HG03280 (cell line): ENCODE data around the gene ALAS2.
"Not testable (repeated sequence)": the region's sequence is repeated elsewhere in the genome, so short reads cannot be mapped to it uniquely, and the experiment has no call there.

Experiments used
- ATAC-seq: cut with Tn5 transposase; IDR thresholded peaks from one replicate; pipeline ENCODE4 v1.9.1; 2021; ENCODE audit warnings: mild to moderate bottlenecking, moderate library complexity; ENCODE audit not compliant: unreplicated experiment

Gene ALAS2

DNA sequence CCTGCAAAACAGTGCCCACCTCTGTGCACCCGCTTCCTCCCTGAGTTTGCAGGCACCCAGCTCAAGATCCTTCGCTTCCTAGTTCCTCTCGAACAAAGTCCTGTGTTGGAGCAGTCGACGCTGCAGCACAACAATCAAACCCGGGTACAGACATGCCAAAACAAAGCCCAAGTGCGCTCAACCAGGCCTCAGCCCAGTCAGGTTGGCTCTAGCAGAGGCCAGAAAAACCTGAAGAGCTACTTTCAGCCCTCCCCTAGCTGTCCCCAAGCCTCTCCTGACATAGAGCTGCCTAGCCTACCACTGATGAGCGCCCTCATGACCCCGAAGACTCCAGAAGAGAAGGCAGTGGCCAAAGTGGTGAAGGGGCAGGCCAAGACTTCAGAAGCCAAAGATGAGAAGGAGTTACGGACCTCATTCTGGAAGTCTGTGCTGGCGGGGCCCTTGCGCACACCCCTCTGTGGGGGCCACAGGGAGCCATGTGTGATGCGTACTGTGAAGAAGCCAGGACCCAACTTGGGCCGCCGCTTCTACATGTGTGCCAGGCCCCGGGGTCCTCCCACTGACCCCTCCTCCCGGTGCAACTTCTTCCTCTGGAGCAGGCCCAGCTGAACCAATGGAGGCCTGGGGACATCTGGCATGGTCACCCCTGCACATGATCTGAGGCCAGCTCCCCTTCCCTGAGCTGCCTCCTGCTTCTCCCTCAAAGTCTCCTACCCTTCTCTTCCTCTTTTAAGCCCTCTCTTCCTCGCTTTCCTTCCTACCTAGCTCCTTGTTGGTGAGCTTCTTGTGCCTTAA lies 23.8 kb downstream of the ALAS2 start:
- ATAC-seq: no peak

DNA sequence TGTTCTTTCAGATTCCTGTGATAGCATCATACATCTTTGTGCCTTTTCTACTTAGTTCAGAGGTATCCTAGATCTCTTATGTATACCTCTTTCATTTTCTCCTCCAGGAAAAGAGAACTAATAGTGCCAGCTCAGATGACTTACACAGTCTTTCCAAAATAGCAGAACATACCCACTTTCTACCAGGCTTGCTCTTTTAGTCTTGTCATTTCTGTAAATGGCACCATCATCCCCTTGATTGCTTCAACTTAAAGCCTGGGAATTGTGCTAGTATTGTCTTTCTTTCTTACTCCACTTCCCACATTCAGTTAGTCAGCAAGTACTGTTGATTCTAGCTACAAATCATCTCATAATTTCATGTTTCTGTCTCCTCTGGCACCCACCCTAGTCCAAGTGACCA lies 25.5 kb downstream of the ALAS2 start:
- no peak for ATAC-seq

DNA sequence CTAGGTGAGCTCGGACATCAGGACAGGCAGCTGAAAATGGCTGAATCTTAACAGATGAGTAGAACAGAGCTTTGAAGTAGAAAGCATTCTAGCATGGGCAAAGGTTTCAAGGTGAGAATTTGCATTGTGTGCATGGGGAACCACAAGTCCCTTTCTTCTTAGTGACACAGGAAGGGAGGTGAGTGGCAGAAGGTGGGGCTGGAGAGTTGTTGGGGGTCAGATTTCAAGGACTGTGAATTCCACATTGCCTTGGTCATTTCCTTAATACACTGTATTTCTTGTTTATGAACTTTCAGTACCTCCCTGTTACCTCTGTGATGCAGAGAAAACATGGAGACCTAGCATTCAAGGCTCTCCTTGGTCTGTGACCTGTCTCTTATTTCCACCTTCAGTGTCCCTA lies 26.5 kb downstream of the ALAS2 start:
- ATAC-seq: no peak

DNA sequence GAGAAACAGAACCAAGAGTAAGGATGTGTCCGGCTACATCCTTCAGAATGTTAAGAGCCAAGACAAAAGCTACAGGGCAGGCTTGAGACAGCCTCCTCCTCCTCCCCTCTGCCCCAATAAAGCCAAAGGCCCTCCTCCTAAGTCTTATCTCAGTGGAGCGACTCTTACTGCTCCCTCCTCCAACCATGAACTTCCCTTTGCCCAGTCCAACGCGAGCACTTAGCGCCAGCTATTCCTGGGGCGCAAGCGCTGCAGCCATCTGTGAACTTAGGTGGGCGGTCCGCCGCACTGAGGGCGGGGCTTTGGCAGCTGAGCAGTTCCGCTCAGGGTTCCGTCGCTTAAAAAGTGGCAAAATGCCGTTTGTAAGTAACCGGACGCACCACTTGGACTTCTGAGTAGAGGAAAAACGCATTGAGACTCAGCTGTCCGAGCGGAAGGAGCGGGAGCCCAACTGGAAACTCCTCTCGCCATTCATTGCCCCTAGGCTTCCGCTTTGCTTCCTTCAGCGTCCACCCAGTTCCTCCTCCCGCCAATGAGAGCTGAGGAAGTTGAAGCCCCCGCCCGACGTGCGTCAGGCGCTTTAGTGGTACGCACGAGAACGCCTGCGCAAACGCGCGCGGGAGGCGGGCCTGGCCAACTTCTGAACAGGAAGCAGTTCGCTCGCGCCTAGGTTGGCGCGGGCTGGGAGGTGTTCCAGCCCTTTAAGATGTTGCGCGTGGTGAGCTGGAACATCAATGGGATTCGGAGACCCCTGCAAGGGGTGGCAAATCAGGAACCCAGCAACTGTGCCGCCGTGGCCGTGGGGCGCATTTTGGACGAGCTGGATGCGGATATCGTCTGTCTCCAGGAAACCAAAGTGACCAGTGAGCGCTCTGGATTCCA lies 30.8 kb downstream of the ALAS2 start, which contains the start of gene APEX2:
APEX2 (plus strand) TSS at position 647 of the 882 bp plus-strand sequence; CDS start at position 707, 60 bp downstream.
- peak; percentile 94 for ATAC-seq

DNA sequence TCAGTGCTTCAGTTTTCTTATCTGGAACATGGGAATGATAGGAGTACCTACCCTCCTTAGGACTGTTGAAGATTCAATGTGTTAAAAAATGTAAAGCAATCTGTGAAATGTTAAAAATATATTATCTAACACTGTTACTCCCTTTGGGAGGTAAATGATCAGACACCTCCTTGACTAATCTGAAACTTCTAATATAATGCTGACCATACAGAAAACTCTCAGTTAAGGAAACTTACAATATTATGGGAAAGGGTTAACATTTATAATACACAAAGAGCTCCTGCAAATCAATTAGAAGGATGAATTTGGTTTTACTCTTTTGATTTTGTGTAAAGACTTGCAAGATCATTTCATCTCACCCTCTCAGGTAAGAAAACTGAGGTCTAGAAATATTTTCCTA lies 35.2 kb downstream of the ALAS2 start:
- no peak for ATAC-seq

DNA sequence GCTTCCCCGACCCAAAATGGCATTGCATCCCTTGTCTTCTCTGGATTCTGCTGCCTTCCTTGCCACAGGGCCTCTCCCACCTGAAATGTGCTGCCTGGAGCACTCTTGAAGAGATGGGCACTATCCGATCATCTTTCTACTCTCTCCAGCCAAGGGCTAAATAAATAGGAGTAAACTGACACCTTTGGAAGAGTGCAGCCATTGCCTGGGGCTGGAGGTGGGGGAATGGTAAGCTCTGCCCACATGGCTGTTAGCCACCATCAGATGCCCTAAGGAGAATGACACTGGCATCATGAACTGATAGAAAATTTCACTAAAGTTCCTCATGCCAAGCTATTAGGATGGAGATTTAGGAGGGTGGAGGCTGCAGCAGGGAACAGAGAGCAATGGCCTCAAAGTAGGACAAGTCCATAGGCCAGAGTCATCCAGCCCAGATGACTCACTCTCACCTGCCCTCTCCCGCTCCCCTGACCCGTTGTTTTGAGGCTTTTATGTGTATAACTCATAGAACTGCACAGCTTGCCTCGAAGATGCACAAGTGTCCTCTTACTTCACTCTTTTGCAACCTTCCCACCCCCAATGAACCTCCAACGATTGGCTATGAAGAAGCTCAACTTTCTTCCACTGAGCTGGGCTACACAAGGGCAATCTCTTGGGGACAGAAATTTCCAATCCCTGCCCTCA lies 36.0 kb downstream of the ALAS2 start:
- ATAC-seq: no peak

DNA sequence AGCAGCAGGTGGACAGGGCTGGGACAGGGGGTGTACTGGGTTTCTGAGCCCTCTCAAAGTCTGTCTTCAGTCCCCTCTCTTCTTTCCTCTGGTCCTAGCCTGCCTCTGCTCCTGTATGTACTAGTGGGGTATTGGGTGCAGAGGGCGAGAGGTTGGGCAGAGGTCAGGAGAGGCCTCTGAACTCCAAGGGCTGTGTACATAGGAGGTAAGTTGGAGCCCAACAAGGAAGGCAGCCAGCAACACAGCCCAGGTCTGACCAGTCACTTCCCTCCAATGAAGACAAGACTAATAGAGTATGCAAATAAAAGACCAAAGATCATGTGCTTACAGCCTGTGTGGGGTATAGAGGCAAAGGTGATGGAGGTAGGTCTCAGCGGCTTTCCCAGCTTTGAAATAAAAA lies 36.7 kb downstream of the ALAS2 start, which contains the start of gene PFKFB1:
PFKFB1 (minus strand) TSS at position 90 of the 400 bp plus-strand sequence. CDS start 181 bp downstream, outside the sequence.
- no peak for ATAC-seq

DNA sequence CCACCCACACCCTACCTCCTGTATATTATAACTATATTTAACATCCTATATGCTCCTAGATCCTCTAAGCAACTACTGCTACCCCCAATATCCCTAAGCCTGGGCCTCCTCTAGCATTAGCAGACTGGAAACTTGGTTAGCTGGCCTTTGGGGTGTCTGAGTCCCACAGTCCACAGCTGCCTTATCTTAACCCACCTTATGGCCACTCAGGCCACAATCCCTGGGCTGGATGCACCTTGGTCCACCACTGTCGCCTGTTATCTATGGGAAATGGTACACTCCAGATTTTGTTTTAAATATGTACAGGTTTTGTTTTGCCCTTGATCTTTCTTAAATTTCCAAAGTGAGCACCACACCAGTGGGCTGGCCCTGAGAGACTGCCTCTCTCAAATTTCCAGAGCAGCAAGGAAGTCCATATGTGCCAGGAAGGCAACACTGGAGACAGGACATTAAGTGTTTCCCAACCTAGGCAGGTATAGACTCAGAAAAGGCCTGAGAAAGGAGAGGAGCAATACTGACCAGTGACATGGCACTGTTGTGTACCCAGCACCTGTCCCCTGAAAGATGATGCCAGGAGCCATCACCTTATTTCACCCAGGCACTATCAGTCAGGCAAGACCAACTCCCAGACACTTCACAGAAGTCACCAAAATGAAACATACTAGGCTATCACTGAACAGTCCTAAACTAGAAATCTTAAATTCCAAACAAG lies 37.7 kb downstream of the ALAS2 start:
- ATAC-seq: no peak

DNA sequence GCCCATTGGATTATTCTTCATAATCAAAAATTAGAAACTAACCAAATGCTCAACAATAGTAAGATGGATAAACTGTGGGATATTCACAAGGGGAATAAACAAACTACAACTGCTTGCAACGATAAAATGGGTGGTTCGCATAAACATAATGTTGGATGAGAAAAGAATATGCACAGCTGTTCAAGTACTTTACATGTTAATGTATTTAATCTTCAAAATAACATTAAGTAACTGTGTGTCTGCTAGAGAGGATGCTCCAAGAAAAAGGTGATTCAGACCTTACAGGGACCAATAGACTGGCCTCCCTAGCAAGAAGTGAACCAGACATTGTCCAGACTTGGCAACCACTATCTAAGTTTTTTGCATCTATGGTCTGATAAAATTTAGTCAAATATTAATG lies 39.1 kb downstream of the ALAS2 start:
- ATAC-seq: no peak

DNA sequence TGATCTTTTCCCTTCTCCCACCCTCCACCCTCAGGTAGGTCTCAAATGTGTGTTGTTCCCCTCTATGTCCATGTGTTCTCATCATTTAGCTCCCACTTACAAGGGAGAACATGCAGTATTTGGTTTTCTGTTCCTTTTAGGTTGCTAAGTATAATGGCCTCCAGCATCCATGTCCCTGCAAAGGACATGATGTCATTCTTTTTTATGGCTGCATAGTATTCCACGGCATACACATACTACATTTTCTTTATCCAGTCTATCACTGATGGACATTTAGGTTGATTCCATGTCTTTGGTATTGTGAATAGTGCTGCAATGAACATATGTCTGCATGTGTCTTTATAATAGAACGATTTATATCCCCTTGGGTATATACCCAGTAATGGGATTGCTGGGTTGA lies 47.5 kb downstream of the ALAS2 start:
- not testable (repeated sequence) for ATAC-seq

DNA sequence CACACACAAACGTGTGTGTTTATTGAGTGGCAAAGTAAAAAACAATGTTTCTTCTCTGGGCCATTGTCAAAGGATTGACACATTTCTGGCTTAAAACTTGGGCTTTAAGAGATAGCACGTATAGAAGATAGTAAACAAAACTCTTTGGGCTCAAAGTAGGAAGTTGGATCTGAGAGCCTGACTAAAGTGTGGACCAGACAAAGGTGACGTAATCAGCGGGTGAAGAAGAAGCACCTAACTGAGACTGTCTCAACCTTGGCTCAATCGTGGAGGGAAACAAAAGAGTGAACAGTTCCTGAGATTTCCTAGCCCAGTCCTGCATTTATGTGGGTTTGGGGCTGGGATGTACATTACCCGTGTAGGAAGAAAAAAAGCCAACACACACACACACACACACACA lies 50.4 kb downstream of the ALAS2 start:
- ATAC-seq: no peak

DNA sequence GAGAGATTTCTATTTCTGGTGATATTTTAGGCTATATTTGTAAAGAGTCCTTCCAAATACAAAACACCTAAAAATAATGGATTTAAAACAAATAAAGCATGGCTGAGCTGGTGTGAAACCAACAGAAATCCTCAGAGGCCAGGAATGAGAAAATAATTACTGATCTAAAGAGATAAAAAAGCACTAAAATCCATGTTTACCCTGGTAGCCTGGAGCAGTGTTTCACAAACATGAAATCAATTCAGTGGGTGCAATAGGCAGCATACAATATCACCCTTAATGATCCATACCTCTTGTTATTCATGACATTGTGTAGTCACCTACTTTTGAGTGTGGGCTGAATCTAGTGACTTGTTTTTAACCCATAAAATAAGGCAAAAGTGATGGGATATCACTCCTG lies 51.3 kb downstream of the ALAS2 start:
- ATAC-seq: no peak

DNA sequence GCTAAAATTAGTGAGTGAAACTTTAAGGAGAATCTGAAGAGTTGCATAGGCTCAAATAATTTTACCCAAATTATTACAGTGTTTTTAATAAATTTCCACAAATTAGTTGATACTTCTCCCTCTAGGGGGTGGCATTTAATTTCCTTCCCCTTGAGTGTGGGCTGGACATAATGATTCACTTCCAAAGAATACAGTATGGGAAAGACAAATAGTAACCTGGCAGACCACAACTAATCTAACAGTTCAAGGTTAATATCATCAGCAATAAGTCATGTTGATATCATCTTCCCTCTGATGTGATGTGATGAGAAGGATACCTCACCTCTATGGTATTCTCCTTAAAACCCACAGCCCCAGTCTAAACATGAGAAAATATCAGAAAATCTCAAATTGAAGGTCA lies 52.3 kb downstream of the ALAS2 start:
- ATAC-seq: no peak

DNA sequence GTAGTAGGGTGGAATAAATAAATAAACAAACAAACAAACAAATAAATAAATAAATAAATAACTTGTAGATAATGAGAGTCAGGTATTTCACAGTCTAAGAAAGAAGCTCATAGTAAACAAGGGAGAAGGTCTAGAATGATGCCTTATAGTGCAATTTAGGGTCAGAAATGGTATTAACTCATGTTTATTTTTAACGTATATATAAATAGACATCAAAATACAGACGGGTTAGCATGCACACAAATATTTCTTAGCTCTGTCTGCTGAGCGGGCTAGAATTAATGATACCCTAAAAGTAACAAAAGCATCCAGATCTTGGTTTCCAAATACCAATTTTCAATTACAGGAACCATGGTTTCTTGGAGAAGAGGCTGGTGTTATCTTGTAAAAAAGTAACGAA lies 53.4 kb downstream of the ALAS2 start:
- ATAC-seq: no peak

DNA sequence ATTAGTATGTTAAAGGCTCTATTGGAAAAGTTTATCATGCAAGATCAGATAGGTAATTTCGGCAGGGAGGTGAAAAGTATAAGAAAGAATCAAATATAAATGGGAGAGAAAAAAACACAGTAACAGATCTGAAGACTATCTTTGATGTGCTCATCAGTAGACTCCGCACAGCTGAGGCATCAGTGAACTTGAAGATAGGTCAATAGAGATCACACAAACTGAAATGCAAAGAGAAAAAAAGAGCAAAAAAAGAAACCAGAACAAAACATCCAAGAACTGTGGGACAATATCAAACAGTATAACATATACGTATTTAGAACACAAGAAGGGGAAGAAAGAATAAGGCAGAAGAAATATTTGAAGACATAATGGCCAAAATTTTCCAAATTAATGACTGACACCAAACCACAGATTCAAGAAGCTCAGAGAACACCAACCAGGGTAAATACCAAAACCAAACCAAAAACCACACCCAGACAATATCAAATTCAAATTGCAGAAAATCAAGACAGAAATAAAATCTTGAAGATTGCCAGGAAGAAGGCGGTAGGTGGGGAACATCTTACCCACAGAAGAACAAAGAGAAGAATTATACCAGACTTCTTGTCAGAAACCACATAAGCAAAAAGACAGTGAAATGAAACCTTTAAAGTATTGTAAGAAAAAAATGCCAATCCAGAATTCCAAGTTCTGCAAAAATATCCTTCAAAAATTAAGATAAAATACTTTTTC lies 65.8 kb downstream of the ALAS2 start:
- no peak for ATAC-seq

DNA sequence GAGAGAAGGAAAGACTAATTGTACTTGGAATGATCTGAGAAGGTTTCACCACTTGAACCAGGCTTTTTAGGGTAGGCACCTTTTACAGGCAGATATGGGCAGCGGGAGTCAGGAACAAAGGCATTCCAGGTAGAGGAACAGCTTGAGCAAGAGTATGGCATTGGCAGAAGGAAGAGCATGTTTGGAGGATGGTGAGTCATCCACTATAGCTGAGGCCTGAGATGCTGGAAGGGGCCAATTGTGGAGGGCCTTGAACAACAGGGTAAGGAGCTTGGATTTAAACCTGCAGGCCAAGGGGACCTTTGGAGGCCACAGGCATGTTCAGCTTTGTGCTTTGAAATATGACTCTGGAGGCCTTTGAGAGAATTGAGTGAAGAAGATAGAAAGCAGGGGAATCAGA lies 69.0 kb downstream of the ALAS2 start:
- no peak for ATAC-seq
